Measurements from ENCODE around the gene ATG5. TPM values are rescaled to one million over a fixed set of nuclear protein-coding genes. Genes with fewer than 3 reads are reported as not detected.
A peak's percentile ranks its signal among the peaks of the same experiment; 100 is the strongest.

ATG5 gene
- total RNA-seq, result 64.8 and 76.5 TPM in 2 replicates

DNA sequence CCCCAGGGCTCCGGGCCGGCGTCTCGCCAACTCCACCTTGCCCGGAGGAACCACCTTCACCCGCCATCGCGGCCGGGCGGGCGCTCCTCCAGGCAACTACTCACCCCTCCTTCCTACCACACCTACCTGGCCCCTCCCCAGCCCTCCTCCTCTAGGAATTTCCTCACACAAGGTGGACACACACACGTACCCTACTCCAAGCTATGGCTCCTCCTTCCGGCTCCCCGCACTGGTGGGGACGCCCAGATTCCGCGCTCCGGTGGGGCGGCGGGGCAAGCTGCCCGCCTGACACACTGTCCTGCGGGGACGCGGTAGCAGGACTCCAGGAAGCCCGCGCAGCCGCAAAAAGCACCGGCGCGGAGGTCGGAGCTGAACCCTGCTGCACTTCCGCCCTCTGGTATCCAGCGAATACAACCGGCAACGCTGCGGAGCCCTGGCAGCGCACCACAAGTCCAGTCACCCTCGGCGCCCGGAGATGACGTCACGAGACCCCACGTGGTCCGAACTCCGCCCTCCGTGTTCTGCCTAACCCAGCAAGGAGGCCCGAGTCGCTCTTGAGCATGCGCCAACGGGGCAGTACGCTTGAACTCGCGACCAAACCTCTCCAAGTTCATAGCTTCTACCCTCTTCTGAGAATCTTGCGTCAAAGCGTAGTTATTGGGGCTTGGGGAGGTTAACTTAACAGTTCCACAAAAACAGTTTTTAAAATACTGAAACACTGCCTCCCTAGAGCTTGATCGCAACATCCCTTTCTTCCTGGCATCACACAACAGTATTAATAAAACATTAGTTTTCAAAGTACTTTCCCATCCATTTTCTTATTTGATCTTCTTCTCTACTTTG, at the start of gene ATG5:
Gene ATG5, minus strand, starts transcription at position 425 of the 843 bp plus-strand sequence. CDS start 9,552 bp downstream, outside the sequence.
- peak; percentile 97 for DNase-seq (ENCODE audit: low read depth)

DNA sequence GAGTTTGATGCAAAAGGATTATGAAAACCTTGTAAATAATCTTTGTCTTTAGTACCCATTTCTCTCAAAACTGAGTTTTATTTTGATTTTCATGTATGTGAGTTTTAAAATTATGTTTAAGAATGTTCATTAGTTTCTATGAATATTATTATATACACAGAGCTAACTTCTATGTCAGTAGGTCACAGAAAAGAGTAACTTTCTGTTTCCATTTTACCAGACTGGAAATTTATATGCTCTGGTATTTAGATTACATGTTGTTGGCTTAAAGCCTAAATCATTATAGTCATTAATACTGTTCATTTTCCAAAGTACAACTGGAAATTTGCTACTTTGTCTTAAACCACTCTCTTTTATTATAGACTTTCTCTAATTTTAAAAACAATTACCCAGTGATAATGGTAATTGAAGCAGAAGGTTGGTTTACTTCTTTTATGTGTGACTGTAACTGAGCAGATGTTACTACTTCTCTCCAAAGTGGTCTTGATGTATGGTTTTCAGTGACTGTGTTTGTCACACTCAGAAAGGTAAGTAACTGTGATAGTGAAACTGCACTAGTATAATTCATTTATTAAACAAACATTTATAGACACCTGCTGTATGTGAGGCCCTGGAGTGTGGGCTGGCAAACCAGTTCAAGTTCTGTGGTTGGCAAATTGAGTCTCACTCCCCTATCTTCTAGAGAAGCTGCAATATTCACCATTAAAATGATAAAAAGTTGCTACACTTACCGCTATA, 48.1 kb upstream of the ATG5 start:
- DNase-seq (ENCODE audit: low read depth), result no peak

- DNase-seq (ENCODE audit: low read depth), result peak; percentile 79
These were observed 47.4 kb upstream of the ATG5 start for GRCh38 chr6:106372838-106373501.

DNA sequence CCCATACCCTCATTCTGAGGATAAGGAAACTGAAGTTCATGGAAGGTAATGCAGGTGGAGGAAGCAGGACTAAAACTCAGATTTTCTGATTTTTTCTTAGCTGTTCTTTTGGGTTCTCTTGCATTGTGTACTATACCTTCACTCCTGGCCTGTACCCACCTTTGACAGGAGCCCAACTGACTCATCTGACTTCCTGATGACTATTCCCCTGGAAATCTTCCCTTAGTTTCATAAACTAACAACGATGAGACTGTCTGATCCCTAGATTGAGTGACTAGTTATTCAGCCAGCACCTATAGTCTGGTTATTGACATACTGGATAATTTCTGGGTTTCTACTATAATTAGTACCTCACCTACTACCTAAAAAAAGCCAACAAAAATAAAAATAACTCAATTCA, 45.1 kb upstream of the ATG5 start:
- peak; percentile 61 for DNase-seq (ENCODE audit: low read depth)

GRCh38 chr6:106369739-106370138, 44.2 kb upstream of the ATG5 start:
- DNase-seq (ENCODE audit: low read depth), result no peak

DNA sequence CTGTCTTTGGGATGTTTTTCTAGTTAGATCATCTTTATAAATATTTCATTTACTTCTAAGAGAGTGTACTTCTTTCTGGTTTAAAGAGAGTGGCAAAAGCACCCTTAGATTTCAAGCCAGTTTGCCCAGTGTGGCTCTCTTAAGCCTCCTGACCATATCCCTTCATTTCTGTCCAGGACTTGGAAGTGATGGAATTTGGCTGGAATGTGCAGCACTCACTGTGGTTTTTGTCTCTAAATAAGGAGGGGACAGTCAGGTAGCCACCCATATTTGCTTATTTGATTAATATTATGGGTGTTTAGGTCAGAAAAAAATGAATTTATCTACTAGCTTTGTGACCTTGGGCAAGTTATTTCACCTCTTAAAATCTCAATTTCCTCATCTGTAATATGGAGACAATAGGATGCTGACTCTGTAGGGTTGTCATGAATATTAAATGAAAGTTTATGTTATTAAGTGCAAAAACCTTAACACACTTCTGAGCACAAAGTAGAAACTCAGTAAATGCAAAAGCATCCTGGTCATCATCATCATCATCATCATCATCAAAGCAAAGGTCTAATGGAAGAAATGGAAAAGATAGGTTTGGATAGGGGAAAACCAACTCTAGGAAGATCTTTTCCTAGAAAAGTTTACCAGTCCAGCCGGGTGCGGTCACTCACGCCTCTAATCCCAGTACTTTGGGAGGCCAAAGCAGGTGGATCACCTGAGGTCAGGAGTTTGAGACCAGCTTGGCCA, 38.0 kb upstream of the ATG5 start:
- DNase-seq (ENCODE audit: low read depth), result no peak

DNA sequence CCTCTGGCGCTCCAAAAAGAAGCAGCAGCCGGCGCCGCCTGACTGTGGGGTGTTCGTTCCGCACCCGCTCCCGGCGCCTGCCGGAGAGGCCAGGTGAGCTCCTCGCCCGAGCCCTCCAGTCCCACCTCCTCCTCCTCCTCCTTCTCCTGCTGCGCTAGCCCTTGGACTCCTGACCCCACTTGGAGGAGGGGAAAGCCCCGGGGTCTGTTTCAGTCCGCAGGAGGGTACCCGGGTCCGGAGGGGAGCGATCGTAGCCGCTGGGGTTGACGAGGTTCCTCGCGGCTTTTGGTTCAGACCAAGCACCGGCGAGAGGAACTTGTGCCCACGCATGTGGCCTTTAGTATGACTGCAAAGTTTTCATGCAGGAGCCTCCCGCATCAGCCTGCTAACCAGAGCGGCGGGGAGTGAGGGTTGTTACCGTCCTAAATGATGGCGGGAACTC, 35.5 kb upstream of the ATG5 start:
- DNase-seq (ENCODE audit: low read depth), result no peak

DNA sequence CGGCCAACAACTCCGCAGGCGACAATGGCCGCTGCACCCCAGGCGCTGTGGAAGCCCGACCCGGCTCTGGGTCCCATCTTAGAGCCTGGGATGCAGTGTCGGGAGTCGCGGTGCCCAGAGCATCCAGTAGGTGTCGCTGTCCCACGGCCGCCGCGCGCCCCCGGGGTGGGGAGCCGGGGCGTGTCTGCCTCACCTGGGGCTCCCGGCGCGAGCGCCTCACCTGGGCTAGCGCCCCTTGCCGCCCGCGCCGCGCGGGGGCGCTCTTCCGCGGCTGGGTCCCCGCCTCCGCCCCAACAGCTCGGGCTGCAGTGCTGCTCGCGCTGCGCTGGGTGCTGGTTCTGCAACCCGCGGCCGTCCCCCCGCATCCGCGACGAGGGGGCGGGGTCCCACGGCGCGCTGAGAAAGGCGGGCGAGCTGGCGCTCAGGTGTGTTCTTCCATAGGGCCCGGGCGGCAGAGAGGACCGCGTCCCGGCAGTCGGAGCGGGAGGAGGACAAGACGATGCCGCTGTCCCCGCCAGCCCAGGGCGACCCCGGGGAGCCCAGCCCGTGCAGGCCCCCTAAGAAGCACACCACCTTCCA, 34.9 kb upstream of the ATG5 start, which contains the start of gene CRYBG1:
Gene CRYBG1, plus strand, starts transcription at position 308 of the 579 bp plus-strand sequence. Its CDS starts 192 bp downstream, at position 500.
- no peak for DNase-seq (ENCODE audit: low read depth)

DNA sequence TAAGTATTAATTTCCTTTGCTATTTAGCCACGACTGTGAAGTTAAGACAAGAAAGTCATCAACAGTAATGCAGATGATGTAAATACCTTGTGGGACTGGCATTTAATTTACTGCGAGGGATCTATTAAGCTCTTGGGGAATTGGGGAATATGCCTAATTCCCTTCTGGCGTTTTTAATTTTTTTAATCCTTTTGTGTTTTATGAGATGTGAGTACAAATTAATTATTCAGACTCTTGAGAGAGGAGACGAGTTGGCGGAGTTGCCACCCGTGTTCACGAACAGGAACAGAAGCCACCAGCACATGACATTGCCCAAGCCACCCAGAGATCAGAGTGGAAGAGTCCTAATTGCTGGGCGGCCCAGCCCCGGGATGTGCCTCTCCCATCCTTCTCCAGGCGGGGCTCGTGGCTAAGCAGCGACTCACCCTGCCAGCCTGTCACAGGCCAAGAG, 34.4 kb upstream of the ATG5 start:
- no peak for DNase-seq (ENCODE audit: low read depth)

DNA sequence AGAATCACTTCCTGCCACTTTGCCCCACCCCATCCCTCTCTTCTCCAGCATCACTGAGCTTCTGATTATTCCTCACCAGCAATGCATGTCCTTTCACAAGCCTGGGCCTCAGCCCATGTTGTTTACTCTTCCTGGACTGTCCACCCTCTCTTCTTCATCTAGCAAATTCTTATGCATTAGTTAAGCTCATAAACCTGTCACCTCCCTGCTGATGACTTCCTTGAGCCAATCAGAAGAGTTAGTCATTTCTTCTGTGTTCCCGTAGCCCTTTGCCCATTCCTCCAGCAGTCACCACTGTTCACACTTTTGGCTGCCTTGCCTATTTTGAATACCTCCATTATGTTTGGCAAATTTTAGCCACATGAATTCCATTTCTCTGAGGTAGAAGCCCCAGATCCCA, 30.8 kb upstream of the ATG5 start:
- no peak for DNase-seq (ENCODE audit: low read depth)

GRCh38 chr6:106347219-106347618, 21.7 kb upstream of the ATG5 start:
- no peak for DNase-seq (ENCODE audit: low read depth)

- DNase-seq (ENCODE audit: low read depth), result peak; percentile 89
These were observed 13.9 kb upstream of the ATG5 start for GRCh38 chr6:106339334-106340029.

DNA sequence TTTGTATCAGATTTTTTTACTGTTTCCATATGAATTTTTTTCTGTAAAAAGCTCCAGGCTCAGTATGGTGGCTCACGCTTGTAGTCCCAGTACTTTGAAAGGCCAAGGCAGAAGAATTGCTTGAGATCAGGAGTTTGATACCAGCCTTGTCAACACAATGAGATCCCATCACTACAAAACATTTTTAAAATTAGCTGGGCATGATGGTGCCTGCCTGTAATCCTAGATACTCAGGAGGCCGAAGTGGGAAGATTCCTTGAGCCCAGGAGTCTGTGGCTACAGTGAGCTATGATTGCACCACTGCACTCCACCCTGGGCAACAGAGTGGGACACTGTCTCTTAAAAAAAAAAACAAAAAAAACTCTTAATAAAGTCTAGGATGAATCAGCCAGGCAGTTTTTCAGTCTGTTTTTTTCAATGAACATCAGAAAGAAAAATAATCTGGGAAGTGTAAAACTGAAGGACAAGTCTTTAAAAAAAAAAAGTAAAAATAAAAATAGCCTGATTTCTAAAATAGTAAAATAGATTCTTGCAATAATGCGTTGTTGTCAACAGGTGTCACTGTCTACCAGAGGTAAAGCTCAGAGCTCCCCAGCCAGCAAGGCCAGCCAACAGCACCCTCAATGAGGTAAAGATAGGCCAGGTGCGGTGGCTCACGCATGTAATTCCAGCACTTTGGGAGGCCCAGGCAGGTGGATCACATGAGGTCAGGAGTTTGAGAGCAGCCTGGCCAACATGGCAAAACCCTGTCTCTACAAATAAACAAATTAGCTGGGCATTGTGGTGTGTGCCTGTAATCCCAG, 9.3 kb upstream of the ATG5 start:
- DNase-seq (ENCODE audit: low read depth), result peak; percentile 53

DNA sequence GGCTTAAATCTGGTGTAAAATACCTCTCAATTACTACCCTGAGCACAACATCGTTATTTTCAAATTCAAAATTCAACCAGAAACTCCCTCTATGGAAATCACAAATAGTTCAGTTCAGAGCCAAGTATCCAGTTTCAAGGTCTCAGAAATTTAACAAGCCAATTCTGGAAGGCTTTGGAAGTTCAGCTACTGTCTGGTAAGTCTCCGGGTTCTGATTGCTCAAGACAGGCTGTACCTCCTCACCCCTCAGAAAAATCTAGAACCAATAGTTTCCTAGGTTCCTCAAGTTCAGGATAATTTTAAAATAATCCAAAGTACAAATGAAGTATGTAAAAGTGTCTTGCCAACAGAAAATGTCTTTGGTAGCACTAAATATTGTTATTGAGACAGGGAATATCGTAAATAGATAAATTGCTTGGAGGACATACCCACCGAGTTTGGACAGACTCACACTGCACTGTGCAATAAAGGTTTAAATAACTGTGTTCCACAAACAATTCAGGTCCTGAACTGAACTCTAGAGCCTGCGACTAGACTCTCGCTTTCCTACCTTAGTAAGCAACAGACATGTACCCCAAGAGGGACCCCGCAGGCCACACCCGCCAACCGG, 729 bp downstream of the ATG5 start:
- no peak for DNase-seq (ENCODE audit: low read depth)

DNA sequence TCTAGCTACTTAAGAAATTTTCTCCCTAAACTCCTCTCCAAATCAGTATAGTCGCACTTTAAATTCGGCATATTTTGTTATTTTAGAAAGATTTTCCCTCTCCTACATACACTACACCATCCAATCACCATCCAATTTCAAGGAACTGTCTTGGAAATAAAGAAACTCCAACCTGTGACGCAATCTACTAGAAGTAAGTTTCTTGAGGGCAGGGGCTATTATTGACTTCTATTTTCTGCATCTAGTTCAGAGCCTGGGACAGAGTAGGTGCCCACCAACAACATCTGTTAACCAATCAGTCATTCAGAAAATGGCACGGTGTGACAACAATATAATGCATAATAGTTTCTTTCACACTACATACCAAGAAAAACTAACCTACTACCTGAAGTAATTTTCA, 3.6 kb downstream of the ATG5 start:
- no peak for DNase-seq (ENCODE audit: low read depth)

- no peak for DNase-seq (ENCODE audit: low read depth)
These were observed 6.7 kb downstream of the ATG5 start for GRCh38 chr6:106318851-106319250.

- DNase-seq (ENCODE audit: low read depth), result no peak
These were observed 7.5 kb downstream of the ATG5 start for GRCh38 chr6:106318061-106318460.

- no peak for DNase-seq (ENCODE audit: low read depth)
These were observed 9.2 kb downstream of the ATG5 start for GRCh38 chr6:106316375-106316766.

DNA sequence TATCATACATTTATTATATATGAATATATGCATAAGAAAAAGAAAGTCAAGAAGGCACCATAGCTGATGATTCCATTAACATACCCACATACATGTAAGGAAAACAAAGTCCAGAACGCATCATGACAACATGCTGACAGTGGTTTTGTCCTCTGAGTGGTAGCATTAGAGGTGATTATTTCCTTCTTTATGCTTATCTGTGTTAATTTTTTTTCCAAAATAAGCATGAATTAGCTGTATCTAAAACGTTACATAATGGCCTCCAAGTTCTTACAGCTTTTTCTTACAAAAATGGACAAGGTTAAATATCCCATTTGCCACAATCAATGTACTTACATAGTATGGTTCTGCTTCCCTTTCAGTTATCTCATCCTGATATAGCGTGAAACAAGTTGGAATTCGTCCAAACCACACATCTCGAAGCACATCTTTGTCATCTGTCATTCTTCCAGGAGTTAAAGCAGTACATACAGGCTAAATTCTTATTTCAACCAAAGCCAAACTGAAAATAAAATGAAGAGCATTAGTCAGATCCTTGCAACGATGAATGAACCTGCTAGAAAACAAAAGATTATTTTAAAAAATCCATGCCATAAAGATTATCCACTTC, 9.7 kb downstream of the ATG5 start:
- DNase-seq (ENCODE audit: low read depth), result no peak
